SK-N-SH treated with all-trans-retinoic acid at 6 μM for 48 hours (cell line): ENCODE measurements around the gene RABGAP1.

Source experiments
- ARNTL ChIP-seq: fragments of 450-650 bp; formaldehyde crosslinking; IDR thresholded peaks from 2 replicates; pipeline ENCODE4 v1.5.0; 2020; ENCODE audit warnings: low read depth, mild to moderate bottlenecking, moderate library complexity, borderline replicate concordance
- BACH2 ChIP-seq: fragments of 250-450 bp; sonication (Bioruptor Pico); IDR thresholded peaks from 2 replicates; pipeline ENCODE4 v1.9.0; 2021; ENCODE audit warnings: mild to moderate bottlenecking, borderline replicate concordance
- PPARA ChIP-seq: fragments of 250-450 bp; sonication (Bioruptor Pico); IDR thresholded peaks from 2 replicates; pipeline ENCODE4 v1.5.0; 2020; ENCODE audit warnings: mild to moderate bottlenecking, borderline replicate concordance
- RARB ChIP-seq: fragments of 250-450 bp; sonication (Bioruptor Pico); IDR thresholded peaks from 2 replicates; pipeline ENCODE4 v1.8.0; 2021; ENCODE audit warnings: mild to moderate bottlenecking, moderate library complexity
- TCF4 ChIP-seq: fragments of 250-450 bp; sonication (Bioruptor Pico); IDR thresholded peaks from 2 replicates; pipeline ENCODE4 v1.8.0; 2021; ENCODE audit warnings: mild to moderate bottlenecking, moderate library complexity, borderline replicate concordance
- ZFP3 ChIP-seq: fragments of 250-450 bp; sonication (Bioruptor Pico); IDR thresholded peaks from 2 replicates; pipeline ENCODE4 v1.5.0; 2020; ENCODE audit warnings: mild to moderate bottlenecking, moderate library complexity
- ZFP30 ChIP-seq: fragments of 450-650 bp; formaldehyde crosslinking; IDR thresholded peaks from 2 replicates; pipeline ENCODE4 v1.5.0; 2022; ENCODE audit warnings: mild to moderate bottlenecking, moderate library complexity
- ZNF70 ChIP-seq: fragments of 450-650 bp; formaldehyde crosslinking; IDR thresholded peaks from 2 replicates; pipeline ENCODE4 v1.5.0; 2020; ENCODE audit warnings: mild to moderate bottlenecking, moderate library complexity
- ZNF8 ChIP-seq: fragments of 450-650 bp; formaldehyde crosslinking; IDR thresholded peaks from 2 replicates; pipeline ENCODE4 v1.5.0; 2020; ENCODE audit warnings: mild to moderate bottlenecking, moderate library complexity
- TF ChIP-seq, protein P1 (sequence below): fragments of 250-450 bp; sonication (Bioruptor Pico); IDR thresholded peaks from 2 replicates; pipeline ENCODE4 v1.8.0; 2020; ENCODE audit warnings: mild to moderate bottlenecking, moderate library complexity, borderline replicate concordance
- TF ChIP-seq, protein P2 (sequence below): fragments of 250-450 bp; sonication (Bioruptor Pico); IDR thresholded peaks from 2 replicates; pipeline ENCODE4 v1.5.0; 2020; ENCODE audit warnings: mild to moderate bottlenecking, moderate library complexity
- TF ChIP-seq, protein P3 (sequence below): fragments of 250-450 bp; sonication (Bioruptor Pico); IDR thresholded peaks from 2 replicates; pipeline ENCODE4 v1.5.1; 2020; ENCODE audit warnings: low read depth, mild to moderate bottlenecking, moderate library complexity

DNA sequence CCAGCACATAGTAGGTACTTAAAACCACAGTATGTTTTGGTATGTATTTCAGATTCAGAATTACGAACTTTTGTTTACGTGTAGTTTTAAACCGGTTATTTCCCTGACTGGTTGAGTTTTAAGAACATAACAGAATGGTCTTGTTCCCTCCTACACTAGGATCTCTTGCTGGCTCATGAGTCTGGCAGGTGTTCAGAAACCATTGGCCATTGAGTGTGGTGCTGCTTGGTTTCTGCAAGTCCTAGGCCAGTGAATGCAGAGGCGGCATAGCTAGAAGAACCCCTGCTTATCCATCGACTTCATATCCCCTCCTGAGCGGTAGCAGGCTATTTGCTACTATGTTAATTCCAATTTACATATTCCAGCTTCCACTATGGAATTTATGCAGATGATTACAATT, 158.2 kb downstream of the RABGAP1 start:
- TF ChIP-seq, protein P1, sequence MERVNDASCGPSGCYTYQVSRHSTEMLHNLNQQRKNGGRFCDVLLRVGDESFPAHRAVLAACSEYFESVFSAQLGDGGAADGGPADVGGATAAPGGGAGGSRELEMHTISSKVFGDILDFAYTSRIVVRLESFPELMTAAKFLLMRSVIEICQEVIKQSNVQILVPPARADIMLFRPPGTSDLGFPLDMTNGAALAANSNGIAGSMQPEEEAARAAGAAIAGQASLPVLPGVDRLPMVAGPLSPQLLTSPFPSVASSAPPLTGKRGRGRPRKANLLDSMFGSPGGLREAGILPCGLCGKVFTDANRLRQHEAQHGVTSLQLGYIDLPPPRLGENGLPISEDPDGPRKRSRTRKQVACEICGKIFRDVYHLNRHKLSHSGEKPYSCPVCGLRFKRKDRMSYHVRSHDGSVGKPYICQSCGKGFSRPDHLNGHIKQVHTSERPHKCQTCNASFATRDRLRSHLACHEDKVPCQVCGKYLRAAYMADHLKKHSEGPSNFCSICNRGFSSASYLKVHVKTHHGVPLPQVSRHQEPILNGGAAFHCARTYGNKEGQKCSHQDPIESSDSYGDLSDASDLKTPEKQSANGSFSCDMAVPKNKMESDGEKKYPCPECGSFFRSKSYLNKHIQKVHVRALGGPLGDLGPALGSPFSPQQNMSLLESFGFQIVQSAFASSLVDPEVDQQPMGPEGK (CRISPR knock-in tag), result no peak
- TF ChIP-seq ZFP30 (CRISPR knock-in tag), result no peak
- no peak for TF ChIP-seq ARNTL (CRISPR knock-in tag)
- no peak for TF ChIP-seq ZFP3 (CRISPR knock-in tag)
- no peak for TF ChIP-seq TCF4 (CRISPR knock-in tag)
- no peak for TF ChIP-seq PPARA (CRISPR knock-in tag)
- no peak for TF ChIP-seq ZNF8 (CRISPR knock-in tag)
- no peak for TF ChIP-seq ZNF70 (CRISPR knock-in tag)
- TF ChIP-seq RARB (CRISPR knock-in tag), result no peak
- no peak for TF ChIP-seq BACH2 (CRISPR knock-in tag)
- TF ChIP-seq, protein P2, sequence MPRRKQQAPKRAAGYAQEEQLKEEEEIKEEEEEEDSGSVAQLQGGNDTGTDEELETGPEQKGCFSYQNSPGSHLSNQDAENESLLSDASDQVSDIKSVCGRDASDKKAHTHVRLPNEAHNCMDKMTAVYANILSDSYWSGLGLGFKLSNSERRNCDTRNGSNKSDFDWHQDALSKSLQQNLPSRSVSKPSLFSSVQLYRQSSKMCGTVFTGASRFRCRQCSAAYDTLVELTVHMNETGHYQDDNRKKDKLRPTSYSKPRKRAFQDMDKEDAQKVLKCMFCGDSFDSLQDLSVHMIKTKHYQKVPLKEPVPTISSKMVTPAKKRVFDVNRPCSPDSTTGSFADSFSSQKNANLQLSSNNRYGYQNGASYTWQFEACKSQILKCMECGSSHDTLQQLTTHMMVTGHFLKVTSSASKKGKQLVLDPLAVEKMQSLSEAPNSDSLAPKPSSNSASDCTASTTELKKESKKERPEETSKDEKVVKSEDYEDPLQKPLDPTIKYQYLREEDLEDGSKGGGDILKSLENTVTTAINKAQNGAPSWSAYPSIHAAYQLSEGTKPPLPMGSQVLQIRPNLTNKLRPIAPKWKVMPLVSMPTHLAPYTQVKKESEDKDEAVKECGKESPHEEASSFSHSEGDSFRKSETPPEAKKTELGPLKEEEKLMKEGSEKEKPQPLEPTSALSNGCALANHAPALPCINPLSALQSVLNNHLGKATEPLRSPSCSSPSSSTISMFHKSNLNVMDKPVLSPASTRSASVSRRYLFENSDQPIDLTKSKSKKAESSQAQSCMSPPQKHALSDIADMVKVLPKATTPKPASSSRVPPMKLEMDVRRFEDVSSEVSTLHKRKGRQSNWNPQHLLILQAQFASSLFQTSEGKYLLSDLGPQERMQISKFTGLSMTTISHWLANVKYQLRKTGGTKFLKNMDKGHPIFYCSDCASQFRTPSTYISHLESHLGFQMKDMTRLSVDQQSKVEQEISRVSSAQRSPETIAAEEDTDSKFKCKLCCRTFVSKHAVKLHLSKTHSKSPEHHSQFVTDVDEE, result no peak
- TF ChIP-seq, protein P3, sequence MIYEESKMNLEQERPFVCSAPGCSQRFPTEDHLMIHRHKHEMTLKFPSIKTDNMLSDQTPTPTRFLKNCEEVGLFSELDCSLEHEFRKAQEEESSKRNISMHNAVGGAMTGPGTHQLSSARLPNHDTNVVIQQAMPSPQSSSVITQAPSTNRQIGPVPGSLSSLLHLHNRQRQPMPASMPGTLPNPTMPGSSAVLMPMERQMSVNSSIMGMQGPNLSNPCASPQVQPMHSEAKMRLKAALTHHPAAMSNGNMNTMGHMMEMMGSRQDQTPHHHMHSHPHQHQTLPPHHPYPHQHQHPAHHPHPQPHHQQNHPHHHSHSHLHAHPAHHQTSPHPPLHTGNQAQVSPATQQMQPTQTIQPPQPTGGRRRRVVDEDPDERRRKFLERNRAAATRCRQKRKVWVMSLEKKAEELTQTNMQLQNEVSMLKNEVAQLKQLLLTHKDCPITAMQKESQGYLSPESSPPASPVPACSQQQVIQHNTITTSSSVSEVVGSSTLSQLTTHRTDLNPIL, result no peak
